K562 (cell line): ENCODE data around the gene PAPOLB. TPM values are rescaled to one million over a fixed set of nuclear protein-coding genes. Genes with fewer than 3 reads are reported as not detected.

Source experiments
- CEBPG ChIP-seq, 3 experiments: fragments of 200-800 bp in 1 of 3; sonication (Bioruptor generic) in 1 of 3; sonication (generic) in 1 of 3; formaldehyde crosslinking in 1 of 3; IDR thresholded peaks in 2 of 3; conservative IDR thresholded peaks in 1 of 3; 2 replicates each; pipeline versions ENCODE4 v1.6.1 to v1.8.0; 2016 to 2022; ENCODE audit warnings: missing compliant biosample characterization in 2 of 3, missing genetic modification characterization in 2 of 3, mild to moderate bottlenecking in 1 of 3, missing genetic modification reagents in 1 of 3
- CREB3L1 ChIP-seq: fragments of 450-650 bp; IDR thresholded peaks from 2 replicates; pipeline ENCODE4 v1.6.1; 2014; ENCODE audit warnings: low read depth, mild to moderate bottlenecking, moderate library complexity, borderline replicate concordance
- E2F4 ChIP-seq: sonication (generic); formaldehyde crosslinking; IDR thresholded peaks from 2 replicates; pipeline ENCODE4 v1.8.0; 2022; ENCODE audit warnings: mild to moderate bottlenecking, low read depth, missing genetic modification reagents
- E2F6 ChIP-seq, 2 experiments: IDR thresholded peaks; 2 replicates each; pipeline ENCODE4 v1.6.1; 2011; ENCODE audit warnings: borderline replicate concordance in 1 of 2, control low read depth in 1 of 2, low read depth in 1 of 2, low read length in 1 of 2, mild to moderate bottlenecking in 1 of 2, mixed read lengths in 1 of 2, moderate library complexity in 1 of 2; ENCODE audit not compliant: insufficient read depth in 1 of 2, insufficient read length in 1 of 2, poor library complexity in 1 of 2, severe bottlenecking in 1 of 2; ENCODE audit errors: extremely low read depth in 1 of 2
- ELF4 ChIP-seq: fragments of 450-650 bp; formaldehyde crosslinking; IDR thresholded peaks from 2 replicates; pipeline ENCODE4 v1.4.0; 2022; ENCODE audit warnings: missing genetic modification characterization
- GTF2A2 ChIP-seq: IDR thresholded peaks from 2 replicates; pipeline ENCODE4 v1.6.1; 2016; ENCODE audit warnings: mild to moderate bottlenecking, missing genetic modification characterization, missing compliant biosample characterization
- HMGXB4 ChIP-seq: sonication (generic); formaldehyde crosslinking; IDR thresholded peaks from 2 replicates; pipeline ENCODE4 v1.8.1; 2023; ENCODE audit warnings: mild to moderate bottlenecking, missing genetic modification reagents
- HNRNPUL1 ChIP-seq: fragments of 200-400 bp; formaldehyde crosslinking; IDR thresholded peaks from 2 replicates; pipeline ENCODE4 v1.6.1; 2017; ENCODE audit warnings: low read length
- ILF3 ChIP-seq: fragments of 450-650 bp; IDR thresholded peaks from 2 replicates; pipeline ENCODE4 v1.6.1; 2018; ENCODE audit warnings: antibody characterized with exemption, mild to moderate bottlenecking, moderate library complexity, borderline replicate concordance
- RFX1 ChIP-seq: fragments of 450-650 bp; IDR thresholded peaks from 2 replicates; pipeline ENCODE4 v1.6.1; 2016; ENCODE audit warnings: mild to moderate bottlenecking, moderate library complexity
- RFX7 ChIP-seq: fragments of 250-450 bp; sonication (Bioruptor Pico); IDR thresholded peaks from 2 replicates; pipeline ENCODE4 v1.5.1; 2021; ENCODE audit warnings: mild to moderate bottlenecking
- SREBF1 ChIP-seq: fragments of 150-350 bp; IDR thresholded peaks from 2 replicates; pipeline ENCODE4 v1.6.1; 2014; ENCODE audit warnings: antibody characterized with exemption, low read depth, low read length, borderline replicate concordance
- WHSC1 ChIP-seq: IDR thresholded peaks from one replicate; pipeline ENCODE4 v1.6.1; 2012; ENCODE audit warnings: low read length, control low read depth, inconsistent platforms
- ZBTB26 ChIP-seq: fragments of 450-650 bp; formaldehyde crosslinking; IDR thresholded peaks from 2 replicates; pipeline ENCODE4 v1.4.0; 2022; ENCODE audit warnings: missing genetic modification characterization
- ZBTB7A ChIP-seq: IDR thresholded peaks from 2 replicates; pipeline ENCODE4 v1.6.1; 2011; ENCODE audit warnings: low read depth, mild to moderate bottlenecking, low read length, moderate library complexity, borderline replicate concordance; ENCODE audit not compliant: control insufficient read depth
- ZNF121 ChIP-seq: sonication (generic); formaldehyde crosslinking; conservative IDR thresholded peaks from 2 replicates; pipeline ENCODE4 v1.8.0; 2022; ENCODE audit warnings: missing genetic modification reagents
- ZNF134 ChIP-seq: fragments of 250-450 bp; sonication (Bioruptor Pico); conservative IDR thresholded peaks from 2 replicates; pipeline ENCODE4 v1.4.0; 2020
- ZNF165 ChIP-seq: fragments of 250-450 bp; sonication (Bioruptor Pico); IDR thresholded peaks from 2 replicates; pipeline ENCODE4 v1.4.0; 2020; ENCODE audit warnings: borderline replicate concordance
- ZNF184 ChIP-seq: sonication (generic); formaldehyde crosslinking; IDR thresholded peaks from 2 replicates; pipeline ENCODE4 v1.5.0; 2020; ENCODE audit warnings: missing genetic modification reagents
- ZNF384 ChIP-seq: IDR thresholded peaks from 2 replicates; pipeline ENCODE4 v1.6.1; 2012; ENCODE audit warnings: low read depth, low read length, improper control_type of control experiment
- ZNF507 ChIP-seq: conservative IDR thresholded peaks from 2 replicates; pipeline ENCODE4 v1.6.1; 2017; ENCODE audit warnings: missing genetic modification characterization, missing compliant biosample characterization
- polyA plus RNA-seq, 8 experiments: library from polyadenylated mRNA; depleted of rRNA in 4 of 8; stranded (reverse) in 5 of 8; unstranded in 3 of 8; fragments of >200 nt; fragmentation: Nextera tagmentation in 2 of 8; fragmentation: Illumina TruSeq in 1 of 8; extraction: Ambion mirVana in 2 of 8; extraction: Trizol in 1 of 8; gene quantifications; 2 replicates each; pipeline versions ENCODE4 v1.2.1 to v1.2.3, GENCODE V29; 2011 to 2014; ENCODE audit warnings: inconsistent platforms in 1 of 8, missing spikeins in 1 of 8
- total RNA-seq, 7 experiments: library from RNA; depleted of rRNA in 6 of 7; stranded (reverse); fragments of >200 nt in 6 of 7; fragmentation: Illumina TruSeq in 2 of 7; extraction: Trizol in 2 of 7; gene quantifications; 2 replicates each; pipeline versions ENCODE4 v1.2.1 to v1.2.3, GENCODE V29; 2011 to 2021; ENCODE audit warnings: low replicate concordance in 1 of 7

PAPOLB gene
- total and polyA plus RNA-seq, 9 of the 15 experiments (the other 6 are each of a cell fraction or from before 2014, with no cell fraction given), result 0.04 to 0.33 (median 0.16) TPM; not detected in 4

- TF ChIP-seq ZBTB7A (peak; percentile 63; the same call in 1 of the 2 replicates), ILF3 (no peak), ELF4 (CRISPR knock-in tag) (no peak), HNRNPUL1 (no peak), RFX1 (peak; percentile 76), ZNF384 (no peak), ZNF507 (tag) (no peak), RFX7 (CRISPR knock-in tag) (no peak), ZBTB26 (CRISPR knock-in tag) (no peak), SREBF1 (no peak), ZNF134 (CRISPR knock-in tag) (no peak), CEBPG (CRISPR knock-in tag; IDR thresholded peaks at IDR 0.05) (no peak), CEBPG (tag; conservative IDR thresholded peaks at IDR 0.05 in 1 of 2, IDR thresholded peaks at IDR 0.05 in 1 of 2) (no peak), CREB3L1 (no peak; the same call in 1 of the 2 replicates), ZNF121 (CRISPR knock-in tag) (no peak), E2F6 (IDR thresholded peaks at IDR 0.05; ENCODE audit: borderline replicate concordance in 1 of 2, extremely low read depth in 1 of 2, insufficient read depth in 1 of 2, insufficient read length in 1 of 2, low read depth in 1 of 2, low read length in 1 of 2, poor library complexity in 1 of 2, severe bottlenecking in 1 of 2) (peak; percentile 80 to 98), E2F4 (CRISPR knock-in tag) (no peak), WHSC1 (no peak), GTF2A2 (tag) (peak; percentile 74; the same call in 1 of the 2 replicates), ZNF165 (no peak), ZNF184 (CRISPR knock-in tag) (no peak), HMGXB4 (CRISPR knock-in tag) (no peak)
Observed at GRCh38 chr7:4883372-4884144, 21.7 kb upstream of the PAPOLB start, which contains the start of gene RADIL (continued).
